GM21619 (cell line): ENCODE results near the gene SIX1.

Experiments used
- ATAC-seq: cut with Tn5 transposase; IDR thresholded peaks from one replicate; pipeline ENCODE4 v1.9.1; 2021; ENCODE audit not compliant: unreplicated experiment

The SIX1 gene

DNA sequence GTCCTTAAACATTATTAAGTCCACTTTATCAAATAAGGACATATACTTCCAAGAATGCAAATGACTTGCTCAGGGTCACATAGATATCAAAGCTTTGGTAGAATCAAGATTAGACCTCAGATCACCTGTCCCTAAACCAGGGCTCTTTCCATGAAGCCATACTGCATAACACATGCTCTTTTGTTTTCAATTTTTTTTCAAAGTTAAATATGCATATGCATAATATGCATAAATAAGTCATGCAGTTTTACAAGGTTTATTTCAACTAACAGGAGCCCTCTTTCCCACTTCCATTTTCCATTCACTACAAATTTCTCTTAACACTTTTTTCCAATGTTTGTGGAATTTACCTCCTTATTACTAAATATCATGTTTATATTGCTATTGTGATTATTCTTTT is 53.1 kb downstream of the SIX1 start:
- ATAC-seq = no peak

DNA sequence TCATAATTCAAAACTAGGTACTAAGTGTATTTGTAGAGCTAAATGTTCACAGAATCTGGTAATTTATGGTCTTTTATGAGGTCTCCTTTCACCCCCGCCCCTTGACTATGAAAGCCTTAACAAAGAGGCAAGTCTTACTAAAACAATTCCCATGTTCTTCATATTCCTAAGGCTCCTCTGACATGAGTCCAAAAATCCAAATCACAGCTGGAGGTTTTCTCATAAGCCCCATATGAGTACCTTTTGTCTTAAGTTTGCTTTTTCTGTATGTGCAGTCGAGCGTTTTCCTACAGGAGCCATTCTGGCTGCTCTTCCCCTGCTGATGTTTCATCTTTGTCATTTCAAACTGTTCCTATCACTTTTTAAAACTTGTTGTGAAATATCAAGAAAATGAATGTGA is 55.2 kb downstream of the SIX1 start:
- ATAC-seq = no peak
